ENCODE measurements around the gene ARHGAP6.

GRCh38 chrX:11678158-11678557 is 12.4 kb upstream of the ARHGAP6 start:
- no peak for TF ChIP-seq CEBPB (IDR thresholded peaks at IDR 0.05)
- TF ChIP-seq KDM1A (IDR thresholded peaks at IDR 0.05; ENCODE audit: low read depth), result no peak
- no peak for TF ChIP-seq CTCF (IDR thresholded peaks at IDR 0.05)
- TF ChIP-seq REST (IDR thresholded peaks at IDR 0.05), result no peak
- no peak for TF ChIP-seq CHD2 (IDR thresholded peaks at IDR 0.05; ENCODE audit: low read length, partially characterized antibody)
- TF ChIP-seq EHMT2 (IDR thresholded peaks at IDR 0.05; ENCODE audit: low read depth), result no peak
- no peak for TF ChIP-seq HMGXB4 (CRISPR knock-in tag; IDR thresholded peaks at IDR 0.05; ENCODE audit: borderline replicate concordance)
- no peak for TF ChIP-seq KDM5A (IDR thresholded peaks at IDR 0.05)
- TF ChIP-seq CHD4 (IDR thresholded peaks at IDR 0.05; ENCODE audit: borderline replicate concordance), result no peak
- no peak for TF ChIP-seq MAZ (IDR thresholded peaks at IDR 0.05; ENCODE audit: borderline replicate concordance, low read depth, low read length)
- no peak for TF ChIP-seq BHLHE40 (IDR thresholded peaks at IDR 0.05; ENCODE audit: low read depth, low read length)
- TF ChIP-seq SMC3 (IDR thresholded peaks at IDR 0.05), result no peak

Data from A549 (cell line).